Tibial artery (tissue), 4 donors: Measurements from ENCODE around the gene SFT2D2.

Source experiments
- DNase-seq, 2 donors: peaks; one replicate each; pipeline ENCODE4 v3.0.0-alpha.2; 2019
- H3K27ac ChIP-seq, 2 donors: fragments of 200-600 bp; sonication (generic) in 1 of 2; 1 replicate in 1 of 2; 2 replicates in 1 of 2; pipeline ENCODE4 v1.5.1; 2018 to 2019; ENCODE audit warnings: mild to moderate bottlenecking in 1 of 2
- H3K27me3 ChIP-seq, 2 donors: fragments of 200-600 bp; sonication (generic) in 1 of 2; one replicate each; pipeline versions ENCODE4 v1.5.1 to v1.6.0; 2016 to 2019
- H3K36me3 ChIP-seq, 3 donors: fragments of 200-600 bp; sonication (generic) in 2 of 3; one replicate each; pipeline ENCODE4 v1.5.1; 2016 to 2019; ENCODE audit warnings: mild to moderate bottlenecking in 2 of 3
- H3K4me1 ChIP-seq, 4 donors: fragments of 200-600 bp; sonication (generic) in 2 of 4; 1 replicate in 3 of 4; 2 replicates in 1 of 4; pipeline ENCODE4 v1.5.1; 2016 to 2019
- H3K4me3 ChIP-seq, 2 donors: fragments of 200-600 bp; sonication (generic) in 1 of 2; 1 replicate in 1 of 2; 2 replicates in 1 of 2; pipeline ENCODE4 v1.5.1; 2018 to 2019; ENCODE audit warnings: mild to moderate bottlenecking in 2 of 2
- H3K9me3 ChIP-seq, 3 donors: fragments of 200-600 bp; sonication (generic) in 1 of 3; one replicate each; pipeline ENCODE4 v1.5.1; 2016 to 2019
- intact Hi-C: fragments of 100-400 bp; cut with DNase I; formaldehyde crosslinking; loops from one replicate; pipeline ENCODE4 v1.15.0; 2023; ENCODE audit warnings: low total_unique reads
- TF ChIP-seq, protein P1 (sequence below), 2 experiments: fragments of 200-600 bp in 1 of 2; fragments of 450-650 bp in 1 of 2; IDR thresholded peaks; one replicate each; pipeline ENCODE4 v1.5.1; 2017 to 2019; ENCODE audit warnings: antibody characterized with exemption in 2 of 2, mild to moderate bottlenecking in 1 of 2, moderate library complexity in 1 of 2

The SFT2D2 gene

GRCh38 chr1:168300626-168301025, 74.8 kb downstream of the SFT2D2 start:
- intact Hi-C loops: no loop called here
- TF ChIP-seq, protein P1, sequence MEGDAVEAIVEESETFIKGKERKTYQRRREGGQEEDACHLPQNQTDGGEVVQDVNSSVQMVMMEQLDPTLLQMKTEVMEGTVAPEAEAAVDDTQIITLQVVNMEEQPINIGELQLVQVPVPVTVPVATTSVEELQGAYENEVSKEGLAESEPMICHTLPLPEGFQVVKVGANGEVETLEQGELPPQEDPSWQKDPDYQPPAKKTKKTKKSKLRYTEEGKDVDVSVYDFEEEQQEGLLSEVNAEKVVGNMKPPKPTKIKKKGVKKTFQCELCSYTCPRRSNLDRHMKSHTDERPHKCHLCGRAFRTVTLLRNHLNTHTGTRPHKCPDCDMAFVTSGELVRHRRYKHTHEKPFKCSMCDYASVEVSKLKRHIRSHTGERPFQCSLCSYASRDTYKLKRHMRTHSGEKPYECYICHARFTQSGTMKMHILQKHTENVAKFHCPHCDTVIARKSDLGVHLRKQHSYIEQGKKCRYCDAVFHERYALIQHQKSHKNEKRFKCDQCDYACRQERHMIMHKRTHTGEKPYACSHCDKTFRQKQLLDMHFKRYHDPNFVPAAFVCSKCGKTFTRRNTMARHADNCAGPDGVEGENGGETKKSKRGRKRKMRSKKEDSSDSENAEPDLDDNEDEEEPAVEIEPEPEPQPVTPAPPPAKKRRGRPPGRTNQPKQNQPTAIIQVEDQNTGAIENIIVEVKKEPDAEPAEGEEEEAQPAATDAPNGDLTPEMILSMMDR (IDR thresholded peaks at IDR 0.05): no peak
- H3K27ac ChIP-seq: no peak overlapping the region

DNA sequence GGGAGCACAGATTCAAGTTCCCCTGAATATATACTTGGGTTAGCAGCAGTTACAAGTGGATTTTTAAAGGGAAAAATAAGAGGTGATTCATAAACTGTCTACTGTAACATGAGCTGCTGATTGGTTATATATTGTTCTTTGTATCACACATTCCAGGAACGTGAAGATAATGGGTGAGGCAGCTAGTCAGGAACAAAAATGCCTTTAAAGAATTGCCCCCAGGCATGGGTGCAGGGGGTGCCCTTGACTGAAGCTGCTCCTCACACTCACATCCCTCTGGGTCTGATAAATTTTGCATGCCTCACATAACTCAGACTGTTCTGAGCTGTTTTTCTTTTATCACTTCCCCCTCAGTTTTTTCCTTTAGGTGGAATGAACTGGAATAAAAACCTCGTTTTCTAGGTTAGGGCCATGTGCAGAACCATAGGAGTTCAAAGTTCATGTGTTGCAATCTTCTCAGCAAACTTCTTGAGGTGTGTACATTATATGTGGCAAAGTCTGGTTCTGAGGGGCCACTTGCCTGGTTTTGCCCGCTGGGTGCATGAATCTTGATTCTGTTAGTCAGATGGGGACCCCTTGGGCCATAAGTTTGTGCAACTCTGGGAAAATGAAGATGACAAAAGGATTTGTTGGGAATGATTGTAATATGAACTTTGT, 76.0 kb downstream of the SFT2D2 start:
- intact Hi-C loops: no loop called here
- Histone ChIP-seq H3K4me1 (no peaks in the 10 kb centered on the region), H3K27ac (no peak overlapping the region), H3K9me3 (no peaks in the 10 kb centered on the region), H3K4me3 (no peak overlapping the region), H3K36me3 (peaks cover 0 to 13% (median 9%) of the 10 kb centered on the region in 3 donors), H3K27me3 (no peaks in the 10 kb centered on the region)
- DNase-seq: no peak
- TF ChIP-seq, protein P1 (IDR thresholded peaks at IDR 0.05): no peak

More at GRCh38 chr1:168300626-168301025, 74.8 kb downstream of the SFT2D2 start:
- DNase-seq: no peak
- H3K4me3 ChIP-seq: no peak overlapping the region
- peaks cover 0 to 13% (median 3%) of the 10 kb centered on the region in 3 donors for H3K36me3 ChIP-seq
- no peaks in the 10 kb centered on the region for H3K9me3 ChIP-seq
- no peaks in the 10 kb centered on the region for H3K4me1 ChIP-seq
- H3K27me3 ChIP-seq: no peaks in the 10 kb centered on the region
